GM19395 (cell line): ENCODE results near the gene CES4A.
"Not testable (repeated sequence)": the region's sequence is repeated elsewhere in the genome, so short reads cannot be mapped to it uniquely, and the experiment has no call there.

ENCODE experiments used
- ATAC-seq: cut with Tn5 transposase; IDR thresholded peaks from one replicate; pipeline ENCODE4 v1.9.1; 2021; ENCODE audit warnings: mild to moderate bottlenecking, moderate library complexity; ENCODE audit not compliant: unreplicated experiment

CES4A gene

DNA sequence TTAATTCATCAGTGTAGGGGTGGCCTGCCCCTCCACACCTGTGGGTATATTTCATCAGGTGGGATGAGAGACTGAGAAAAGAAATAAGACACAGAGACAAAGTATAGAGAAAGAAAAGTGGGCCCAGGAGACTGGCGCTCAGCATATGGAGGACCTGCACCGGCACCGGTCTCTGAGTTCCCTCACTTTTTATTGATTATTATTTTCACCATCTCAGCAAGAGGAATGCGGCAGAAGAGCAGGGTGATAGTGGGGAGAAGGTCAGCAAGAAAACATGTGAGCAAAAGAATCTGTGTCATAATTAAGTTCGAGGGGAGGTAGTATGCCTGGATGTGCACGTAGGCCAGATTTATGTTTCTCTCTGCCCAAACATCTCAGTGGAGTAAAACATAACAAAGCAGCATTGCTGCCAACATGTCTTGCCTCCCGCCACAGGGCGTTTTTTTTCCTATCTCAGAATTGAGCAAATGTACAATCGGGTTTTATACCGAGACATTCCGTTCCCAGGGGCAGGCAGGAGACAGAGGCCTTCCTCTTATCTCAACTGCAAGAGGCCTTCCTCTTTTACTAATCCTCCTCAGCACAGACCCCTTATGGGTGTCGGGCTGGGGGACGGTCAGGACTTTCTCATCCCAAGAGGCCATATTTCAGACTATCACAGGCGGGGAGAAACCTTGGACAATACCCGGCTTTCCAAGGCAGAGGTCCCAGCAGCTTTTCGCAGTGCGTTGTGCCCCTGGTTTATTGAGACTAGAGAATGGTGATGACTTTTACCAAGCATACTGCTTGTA, 32.8 kb upstream of the CES4A start:
- ATAC-seq, result not testable (repeated sequence)

DNA sequence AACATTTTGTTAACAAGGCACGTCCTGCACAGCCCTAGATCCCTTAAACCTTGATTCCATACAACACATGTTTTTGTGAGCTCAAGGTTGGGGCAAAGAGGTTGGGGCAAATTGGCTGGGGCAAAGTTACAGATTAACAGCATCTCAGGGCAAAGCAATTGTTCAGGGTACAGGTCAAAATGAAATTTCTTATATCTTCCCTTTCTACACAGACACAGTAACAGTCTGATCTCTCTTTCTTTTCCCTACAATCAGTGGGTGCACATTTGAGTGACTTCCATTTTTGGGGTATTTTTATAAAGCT, 32.3 kb upstream of the CES4A start:
- ATAC-seq, result not testable (repeated sequence)

GRCh38 chr16:66958857-66959703, 29.3 kb upstream of the CES4A start:
- no peak for ATAC-seq

GRCh38 chr16:66959704-66960161, 28.7 kb upstream of the CES4A start:
- ATAC-seq, result no peak

DNA sequence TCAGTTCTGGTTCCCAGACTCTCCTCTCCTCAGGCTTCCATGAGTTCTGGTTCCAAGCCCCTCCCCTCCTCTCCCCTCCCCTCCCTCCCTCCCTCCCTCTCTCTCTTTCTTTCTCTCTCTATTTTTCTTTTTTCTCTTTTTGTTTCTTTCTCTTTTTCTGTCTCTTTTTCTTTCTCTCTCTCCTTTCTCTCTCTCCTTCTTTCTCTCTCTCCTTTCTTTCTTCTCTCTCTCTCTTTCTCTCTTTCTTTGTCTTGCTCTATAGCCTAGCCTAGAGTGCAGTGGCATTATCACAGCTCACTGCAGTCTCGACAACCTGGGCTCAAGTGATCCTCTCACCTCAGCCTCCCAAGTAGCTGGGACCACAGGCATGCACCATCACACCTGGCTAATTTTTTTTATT, 28.1 kb upstream of the CES4A start:
- no peak for ATAC-seq

GRCh38 chr16:66961065-66961744, 27.2 kb upstream of the CES4A start, which contains the start of gene CES3:
CES3 (plus strand) TSS chr16:66961266; CDS start chr16:66961308, 42 bp downstream.
- ATAC-seq, result peak; percentile 76

GRCh38 chr16:66961914-66962313, 26.5 kb upstream of the CES4A start:
- ATAC-seq, result no peak

GRCh38 chr16:66964049-66964448, 24.3 kb upstream of the CES4A start:
- no peak for ATAC-seq

GRCh38 chr16:66968847-66969246, 19.5 kb upstream of the CES4A start:
- no peak for ATAC-seq

- no peak for ATAC-seq
Observed at GRCh38 chr16:66970775-66971720, 17.3 kb upstream of the CES4A start.

- no peak for ATAC-seq
Observed at GRCh38 chr16:66972983-66973382, 15.4 kb upstream of the CES4A start.

DNA sequence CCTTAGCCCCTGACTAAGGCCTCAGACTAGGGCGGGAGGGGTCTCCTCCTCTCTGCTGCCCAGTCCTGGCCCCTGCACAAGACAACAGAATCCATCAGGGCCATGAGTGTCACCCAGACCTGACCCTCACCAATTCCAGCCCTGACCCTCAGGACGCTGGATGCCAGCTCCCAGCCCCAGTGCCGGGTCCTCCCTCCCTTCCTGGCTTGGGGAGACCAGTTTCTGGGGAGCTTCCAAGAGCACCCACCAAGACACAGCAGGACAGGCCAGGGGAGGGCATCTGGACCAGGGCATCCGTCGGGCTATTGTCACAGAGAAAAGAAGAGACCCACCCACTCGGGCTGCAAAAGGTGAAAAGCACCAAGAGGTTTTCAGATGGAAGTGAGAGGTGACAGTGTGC, 14.7 kb upstream of the CES4A start:
- ATAC-seq, result no peak

GRCh38 chr16:66974156-66974931, 14.0 kb upstream of the CES4A start:
- not testable (repeated sequence) for ATAC-seq

- ATAC-seq, result not testable (repeated sequence)
Observed at GRCh38 chr16:66974932-66975246, 13.5 kb upstream of the CES4A start.

DNA sequence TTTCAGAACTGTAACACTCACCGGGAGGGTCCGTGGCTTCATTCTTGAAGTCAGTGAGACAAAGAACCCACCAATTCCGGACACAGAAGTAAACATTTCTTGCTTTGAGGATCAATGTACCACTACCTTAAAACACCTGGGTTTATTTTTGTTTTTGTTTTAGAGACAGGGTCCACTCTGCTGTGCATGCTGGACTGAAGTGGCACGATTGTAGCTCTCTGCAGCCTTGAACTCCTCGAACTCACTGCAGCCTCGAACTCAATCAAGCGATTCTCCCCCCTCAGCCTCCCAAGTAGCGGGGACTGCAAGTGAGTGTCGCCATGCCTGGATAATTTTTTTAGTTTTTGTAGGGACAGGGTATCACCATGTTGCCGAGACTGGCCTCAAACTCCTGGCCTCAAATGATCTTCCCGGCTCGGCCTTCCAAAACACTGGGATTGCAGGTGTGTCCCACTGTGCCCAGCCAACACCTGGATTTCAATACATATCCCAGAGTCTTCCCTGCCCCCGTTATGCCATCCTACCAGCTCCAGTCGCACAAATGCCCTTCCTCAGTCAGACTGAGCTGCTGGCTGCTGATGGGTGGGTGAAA, 13.0 kb upstream of the CES4A start:
- ATAC-seq, result no peak

DNA sequence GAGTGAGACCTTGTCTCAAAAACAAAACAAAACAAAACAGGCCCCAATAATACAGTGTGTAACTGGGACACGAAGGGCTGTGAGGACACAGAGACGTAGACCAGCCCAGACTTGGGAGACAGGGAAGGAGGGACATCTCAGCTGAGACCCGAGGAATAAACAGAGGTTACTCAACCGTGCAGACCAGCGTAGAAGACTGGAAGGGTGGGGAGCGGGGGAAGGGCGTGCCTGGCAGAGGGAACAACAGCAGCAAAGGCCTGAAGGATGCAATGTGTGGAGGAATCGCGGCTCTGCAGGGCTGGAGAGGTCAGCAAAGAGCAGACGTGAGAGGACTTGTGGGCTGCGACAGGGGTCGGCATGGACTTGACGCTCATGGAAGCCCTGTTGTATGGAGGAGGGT, 11.6 kb upstream of the CES4A start:
- no peak for ATAC-seq

DNA sequence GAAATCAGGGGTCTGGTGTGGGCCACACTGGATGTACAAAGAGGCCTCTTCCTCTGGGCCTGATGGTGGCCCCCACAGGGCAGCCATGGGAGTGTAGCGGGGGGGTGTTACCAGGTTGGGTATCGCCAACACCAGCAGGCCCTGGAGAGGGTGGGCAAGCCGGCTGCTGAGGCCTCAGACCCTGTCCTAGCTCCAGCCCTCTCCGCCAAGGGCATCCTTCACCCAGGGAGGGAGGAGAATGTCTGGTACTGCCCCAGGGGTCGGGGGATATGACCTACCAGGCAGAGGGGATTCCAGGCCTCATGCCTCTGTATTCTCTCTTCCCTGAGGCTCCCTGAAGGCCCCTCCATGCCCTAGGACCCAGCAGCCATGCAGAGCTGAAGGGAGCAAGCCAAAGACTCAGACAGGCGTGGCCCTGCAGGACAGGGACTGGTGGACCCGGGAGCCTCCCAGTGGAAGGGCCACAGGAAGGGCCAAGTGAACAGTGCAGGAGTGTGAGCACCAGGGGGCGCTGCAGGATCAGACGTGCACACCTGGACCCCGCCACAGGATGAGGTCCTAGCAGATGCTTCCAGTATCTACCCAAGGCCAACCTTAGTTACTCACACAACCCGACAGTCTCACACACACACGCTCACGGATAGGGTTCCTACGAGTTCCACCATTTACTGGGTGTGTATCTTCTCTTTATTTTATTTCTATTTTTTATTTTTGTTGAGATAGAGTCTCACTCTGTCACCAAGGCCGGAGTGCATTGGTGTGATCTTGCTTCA, 10.9 kb upstream of the CES4A start:
- no peak for ATAC-seq

DNA sequence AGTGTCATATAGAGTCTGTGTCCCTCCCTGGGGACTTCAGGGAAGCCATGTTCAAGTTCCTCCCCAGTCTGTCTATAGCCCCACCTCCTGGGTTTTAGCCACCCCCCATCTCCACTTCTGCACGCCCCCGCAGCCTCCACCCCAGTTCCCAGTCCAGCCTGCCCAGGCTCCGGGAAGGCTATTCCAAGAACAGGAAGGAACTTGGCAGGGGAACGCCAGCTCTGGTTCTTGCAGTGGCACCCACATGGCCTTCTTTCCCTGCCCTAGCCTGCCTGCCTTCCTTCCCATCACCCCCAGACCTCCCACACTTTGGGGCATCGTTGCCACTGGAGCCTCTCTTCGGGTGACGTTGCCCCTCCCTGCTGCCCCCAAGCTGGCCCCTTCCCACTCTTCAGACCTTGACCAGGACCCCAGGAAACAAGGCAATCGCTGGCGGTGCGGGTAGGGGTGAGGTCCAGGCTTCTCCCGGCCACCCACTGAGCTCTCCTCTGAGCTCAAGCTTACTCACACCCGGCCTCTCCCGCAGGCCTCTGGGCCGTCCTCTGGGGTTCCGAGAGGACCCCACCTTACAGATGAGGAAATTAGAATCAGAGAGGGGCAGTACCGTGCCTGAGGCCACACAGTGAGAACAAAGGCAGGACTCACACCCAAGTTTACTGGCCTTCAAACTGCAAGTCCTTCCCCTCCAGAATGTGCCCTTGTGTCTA, 9.2 kb upstream of the CES4A start:
- ATAC-seq, result no peak
